Lower leg skin (tissue), 3 donors: ENCODE results near the gene ATP11B.

Experiments used
- POLR2A ChIP-seq, 2 donors: fragments of 450-650 bp; IDR thresholded peaks; one replicate each; pipeline ENCODE4 v1.6.1; 2016 to 2017; ENCODE audit warnings: antibody characterized with exemption in 2 of 2, mild to moderate bottlenecking in 1 of 2, moderate library complexity in 1 of 2
- TF ChIP-seq, protein P1 (sequence below), 3 donors: fragments of 450-650 bp; IDR thresholded peaks; one replicate each; pipeline ENCODE4 v1.5.1; 2016; ENCODE audit warnings: antibody characterized with exemption in 3 of 3, mild to moderate bottlenecking in 3 of 3, moderate library complexity in 2 of 3

- TF ChIP-seq, protein P1, sequence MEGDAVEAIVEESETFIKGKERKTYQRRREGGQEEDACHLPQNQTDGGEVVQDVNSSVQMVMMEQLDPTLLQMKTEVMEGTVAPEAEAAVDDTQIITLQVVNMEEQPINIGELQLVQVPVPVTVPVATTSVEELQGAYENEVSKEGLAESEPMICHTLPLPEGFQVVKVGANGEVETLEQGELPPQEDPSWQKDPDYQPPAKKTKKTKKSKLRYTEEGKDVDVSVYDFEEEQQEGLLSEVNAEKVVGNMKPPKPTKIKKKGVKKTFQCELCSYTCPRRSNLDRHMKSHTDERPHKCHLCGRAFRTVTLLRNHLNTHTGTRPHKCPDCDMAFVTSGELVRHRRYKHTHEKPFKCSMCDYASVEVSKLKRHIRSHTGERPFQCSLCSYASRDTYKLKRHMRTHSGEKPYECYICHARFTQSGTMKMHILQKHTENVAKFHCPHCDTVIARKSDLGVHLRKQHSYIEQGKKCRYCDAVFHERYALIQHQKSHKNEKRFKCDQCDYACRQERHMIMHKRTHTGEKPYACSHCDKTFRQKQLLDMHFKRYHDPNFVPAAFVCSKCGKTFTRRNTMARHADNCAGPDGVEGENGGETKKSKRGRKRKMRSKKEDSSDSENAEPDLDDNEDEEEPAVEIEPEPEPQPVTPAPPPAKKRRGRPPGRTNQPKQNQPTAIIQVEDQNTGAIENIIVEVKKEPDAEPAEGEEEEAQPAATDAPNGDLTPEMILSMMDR (IDR thresholded peaks at IDR 0.05): no peak
- no peak for TF ChIP-seq POLR2A (IDR thresholded peaks at IDR 0.05)
Measured at GRCh38 chr3:182821221-182821981, 28.1 kb downstream of the ATP11B start.
